Right atrium auricular region (tissue), 2 donors: Measurements from ENCODE around the gene ECEL1. TPM values are rescaled to one million over a fixed set of nuclear protein-coding genes. Genes with fewer than 3 reads are reported as not detected.

ENCODE experiments used
- DNase-seq: peaks from one replicate; pipeline ENCODE4 v3.0.0-alpha.2; 2019; ENCODE audit warnings: low spot score
- H3K27ac ChIP-seq, 2 donors: fragments of 200-600 bp; sonication (generic); 1 replicate in 1 of 2; 2 replicates in 1 of 2; pipeline ENCODE4 v1.5.1; 2016 to 2019
- H3K27me3 ChIP-seq, 2 donors: fragments of 200-600 bp; sonication (generic); one replicate each; pipeline versions ENCODE4 v1.5.1 to v1.6.0; 2017 to 2019
- H3K36me3 ChIP-seq: fragments of 200-600 bp; sonication (generic); one replicate; pipeline ENCODE4 v1.5.1; 2016
- H3K4me1 ChIP-seq, 2 donors: fragments of 200-600 bp; sonication (generic); one replicate each; pipeline versions ENCODE4 v1.5.1 to v1.6.0; 2017 to 2019
- H3K4me3 ChIP-seq, 2 donors: fragments of 200-600 bp; sonication (generic); 1 replicate in 1 of 2; 2 replicates in 1 of 2; pipeline ENCODE4 v1.5.1; 2017 to 2019; ENCODE audit warnings: mild to moderate bottlenecking in 1 of 2, moderate library complexity in 1 of 2
- H3K9me3 ChIP-seq, 2 donors: fragments of 200-600 bp; sonication (generic); one replicate each; pipeline ENCODE4 v1.5.1; 2019
- total RNA-seq, 2 donors: library from RNA; depleted of rRNA; stranded (reverse); fragments of >200 nt; gene quantifications; one replicate each; pipeline ENCODE4 v1.1.0, GENCODE V29; 2016
- TF ChIP-seq, protein P1 (sequence below), 2 donors: fragments of 200-600 bp; sonication (generic); IDR thresholded peaks; one replicate each; pipeline ENCODE4 v1.5.1; 2019; ENCODE audit warnings: antibody characterized with exemption in 2 of 2

ECEL1 gene, protein sequence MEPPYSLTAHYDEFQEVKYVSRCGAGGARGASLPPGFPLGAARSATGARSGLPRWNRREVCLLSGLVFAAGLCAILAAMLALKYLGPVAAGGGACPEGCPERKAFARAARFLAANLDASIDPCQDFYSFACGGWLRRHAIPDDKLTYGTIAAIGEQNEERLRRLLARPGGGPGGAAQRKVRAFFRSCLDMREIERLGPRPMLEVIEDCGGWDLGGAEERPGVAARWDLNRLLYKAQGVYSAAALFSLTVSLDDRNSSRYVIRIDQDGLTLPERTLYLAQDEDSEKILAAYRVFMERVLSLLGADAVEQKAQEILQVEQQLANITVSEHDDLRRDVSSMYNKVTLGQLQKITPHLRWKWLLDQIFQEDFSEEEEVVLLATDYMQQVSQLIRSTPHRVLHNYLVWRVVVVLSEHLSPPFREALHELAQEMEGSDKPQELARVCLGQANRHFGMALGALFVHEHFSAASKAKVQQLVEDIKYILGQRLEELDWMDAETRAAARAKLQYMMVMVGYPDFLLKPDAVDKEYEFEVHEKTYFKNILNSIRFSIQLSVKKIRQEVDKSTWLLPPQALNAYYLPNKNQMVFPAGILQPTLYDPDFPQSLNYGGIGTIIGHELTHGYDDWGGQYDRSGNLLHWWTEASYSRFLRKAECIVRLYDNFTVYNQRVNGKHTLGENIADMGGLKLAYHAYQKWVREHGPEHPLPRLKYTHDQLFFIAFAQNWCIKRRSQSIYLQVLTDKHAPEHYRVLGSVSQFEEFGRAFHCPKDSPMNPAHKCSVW
- not detected for total RNA-seq

DNA sequence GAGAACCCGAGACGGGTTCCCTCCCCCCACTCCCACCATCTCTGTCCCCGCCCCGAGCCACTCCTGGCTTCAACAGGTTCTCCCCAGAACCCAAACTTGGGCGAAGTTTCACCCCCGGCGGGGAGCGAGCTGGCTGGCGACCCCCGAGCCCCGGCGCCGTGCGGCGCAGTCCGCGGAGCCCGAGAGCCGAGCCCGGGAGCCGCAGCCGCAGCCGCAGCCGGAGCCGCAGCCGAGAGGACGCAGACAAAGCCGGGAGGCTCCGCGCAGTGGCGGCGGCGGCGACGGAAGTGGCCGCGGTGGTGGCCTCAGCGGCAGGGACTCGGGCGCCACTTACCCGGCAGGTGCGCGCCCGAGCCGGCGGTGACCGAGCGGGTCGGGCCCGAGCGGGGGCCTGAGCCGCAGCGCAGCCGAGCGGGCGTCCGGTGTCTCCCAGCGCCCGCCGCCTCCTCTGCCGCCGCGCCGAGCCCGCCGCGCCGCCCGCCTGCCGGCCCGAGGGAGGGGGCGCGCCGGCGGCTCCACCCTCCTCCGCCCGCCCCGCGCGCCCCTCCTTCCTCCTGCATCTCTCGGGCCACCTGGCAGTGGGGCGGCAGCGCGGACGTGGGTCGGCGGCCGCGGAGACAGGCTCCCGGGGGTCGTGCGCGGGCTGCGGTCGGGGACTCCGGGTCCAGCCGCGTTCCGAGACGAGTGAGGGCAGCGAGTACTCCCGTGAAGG, at the start of gene ECEL1:
TSS of gene ECEL1 (minus strand) at position 450 of the 712 bp plus-strand sequence. CDS start 1,181 bp downstream, outside the sequence.
- TF ChIP-seq, protein P1, sequence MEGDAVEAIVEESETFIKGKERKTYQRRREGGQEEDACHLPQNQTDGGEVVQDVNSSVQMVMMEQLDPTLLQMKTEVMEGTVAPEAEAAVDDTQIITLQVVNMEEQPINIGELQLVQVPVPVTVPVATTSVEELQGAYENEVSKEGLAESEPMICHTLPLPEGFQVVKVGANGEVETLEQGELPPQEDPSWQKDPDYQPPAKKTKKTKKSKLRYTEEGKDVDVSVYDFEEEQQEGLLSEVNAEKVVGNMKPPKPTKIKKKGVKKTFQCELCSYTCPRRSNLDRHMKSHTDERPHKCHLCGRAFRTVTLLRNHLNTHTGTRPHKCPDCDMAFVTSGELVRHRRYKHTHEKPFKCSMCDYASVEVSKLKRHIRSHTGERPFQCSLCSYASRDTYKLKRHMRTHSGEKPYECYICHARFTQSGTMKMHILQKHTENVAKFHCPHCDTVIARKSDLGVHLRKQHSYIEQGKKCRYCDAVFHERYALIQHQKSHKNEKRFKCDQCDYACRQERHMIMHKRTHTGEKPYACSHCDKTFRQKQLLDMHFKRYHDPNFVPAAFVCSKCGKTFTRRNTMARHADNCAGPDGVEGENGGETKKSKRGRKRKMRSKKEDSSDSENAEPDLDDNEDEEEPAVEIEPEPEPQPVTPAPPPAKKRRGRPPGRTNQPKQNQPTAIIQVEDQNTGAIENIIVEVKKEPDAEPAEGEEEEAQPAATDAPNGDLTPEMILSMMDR (IDR thresholded peaks at IDR 0.05), result no peak
- Histone ChIP-seq H3K4me3 (peak within 1 kb of the TSS in 1 of 2 donors; percentile 32), H3K9me3 (no peaks in the 10 kb centered on the region), H3K27me3 (peaks cover 5 to 8% of the 10 kb centered on the region in 2 donors), H3K36me3 (no peaks in the 10 kb centered on the region), H3K4me1 (peaks cover 0 to 18% of the 10 kb centered on the region in 2 donors), H3K27ac (no peak within 1 kb of the TSS)
- DNase-seq, result no peak

DNA sequence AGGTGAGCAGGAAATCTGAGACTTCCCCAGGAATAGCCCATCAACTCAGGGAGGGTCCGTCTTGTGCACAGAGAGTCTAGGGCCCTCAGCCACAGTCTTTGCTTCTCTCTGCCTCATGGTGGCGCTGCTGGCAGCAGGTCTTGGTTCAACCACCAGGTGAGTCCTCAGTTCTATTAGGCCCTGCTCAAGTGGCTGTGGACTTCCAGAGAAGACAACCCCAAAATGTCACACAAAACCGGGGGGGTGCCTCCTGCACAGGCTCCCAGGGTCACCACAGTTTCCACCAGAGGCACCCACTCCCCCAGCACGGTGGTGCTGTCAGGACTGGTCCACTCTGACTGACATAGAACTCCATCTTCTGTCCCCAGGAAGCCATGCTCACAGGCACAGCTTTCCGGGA, 49.4 kb upstream of the ECEL1 start:
- peaks cover 0 to 12% of the 10 kb centered on the region in 2 donors for H3K9me3 ChIP-seq
- H3K27me3 ChIP-seq, result no peaks in the 10 kb centered on the region
- DNase-seq, result no peak
- H3K36me3 ChIP-seq, result no peaks in the 10 kb centered on the region
- H3K4me1 ChIP-seq, result peaks cover 0 to 8% of the 10 kb centered on the region in 2 donors
- TF ChIP-seq, protein P1 (IDR thresholded peaks at IDR 0.05), result no peak
- H3K4me3 ChIP-seq, result no peak overlapping the region
- peak overlapping the region in 1 of 2 donors; percentile 32 for H3K27ac ChIP-seq

DNA sequence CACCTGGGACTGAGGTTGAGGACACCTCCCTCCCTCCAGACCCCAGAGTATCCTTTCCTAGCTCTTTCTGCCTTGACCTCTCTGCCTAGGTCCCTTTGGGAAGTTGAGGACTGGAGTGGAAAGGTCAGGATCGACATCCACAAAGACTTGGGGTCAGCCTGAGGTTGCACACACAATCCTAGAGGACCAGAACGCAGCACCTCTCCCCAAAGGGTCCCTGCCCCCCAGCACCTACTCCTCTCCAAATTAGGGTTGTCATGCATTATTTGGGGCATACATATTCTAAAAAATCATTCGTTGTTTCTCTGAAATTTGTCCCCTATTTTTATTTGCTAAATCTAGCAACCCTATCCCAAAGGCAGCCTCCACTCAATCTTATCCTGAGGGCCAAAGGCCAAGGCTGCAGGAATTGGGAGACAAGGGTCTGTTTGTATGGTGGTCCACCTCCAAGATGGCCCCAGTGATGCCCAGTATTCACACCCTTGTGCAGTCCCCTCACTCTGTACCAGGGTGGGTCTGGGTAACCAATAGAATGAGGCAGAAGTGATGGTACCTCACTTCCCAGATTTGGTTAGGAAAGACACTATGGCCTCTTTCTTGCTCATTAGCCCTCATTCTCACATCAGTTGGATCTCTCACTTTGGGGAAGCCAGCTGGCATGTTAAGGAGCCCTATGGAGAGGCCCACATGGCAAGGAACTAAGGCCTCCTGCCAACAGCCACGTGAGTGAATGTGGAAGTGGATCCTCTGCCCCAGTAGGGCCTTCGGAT, 48.3 kb upstream of the ECEL1 start:
- Histone ChIP-seq H3K27ac (no peak overlapping the region), H3K27me3 (no peaks in the 10 kb centered on the region)
- TF ChIP-seq, protein P1 (IDR thresholded peaks at IDR 0.05), result no peak

DNA sequence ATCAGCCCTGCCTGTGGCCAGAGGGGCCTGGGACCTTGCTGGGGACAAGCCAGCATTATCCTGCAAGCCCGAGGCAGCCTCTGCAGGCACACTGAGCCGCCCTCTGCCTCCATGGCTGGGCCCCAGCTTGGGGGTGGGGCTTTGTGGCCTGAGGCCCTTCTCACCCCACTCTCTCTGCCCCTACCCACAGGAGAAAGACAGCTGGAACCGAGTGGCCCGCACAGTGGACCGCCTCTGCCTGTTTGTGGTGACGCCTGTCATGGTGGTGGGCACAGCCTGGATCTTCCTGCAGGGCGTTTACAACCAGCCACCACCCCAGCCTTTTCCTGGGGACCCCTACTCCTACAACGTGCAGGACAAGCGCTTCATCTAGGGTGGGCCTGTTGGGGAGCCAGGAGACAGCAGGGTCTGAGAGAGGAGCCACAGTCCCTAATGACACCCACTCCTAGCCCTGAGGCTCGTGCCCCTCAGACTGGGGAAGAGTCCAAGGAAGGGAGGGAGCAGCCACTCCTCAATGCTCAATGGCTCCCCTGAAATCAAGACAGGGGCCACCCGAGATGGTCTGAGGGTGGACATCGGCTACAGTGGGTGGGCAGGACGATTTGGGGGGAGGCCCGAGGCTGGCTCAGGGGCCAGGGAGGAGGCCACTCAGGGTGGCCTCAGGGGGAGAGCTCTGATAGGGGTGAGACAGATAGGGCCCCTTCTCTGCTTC, 47.5 kb upstream of the ECEL1 start:
- H3K27ac ChIP-seq, result no peak overlapping the region
- no peak for DNase-seq
- TF ChIP-seq, protein P1 (IDR thresholded peaks at IDR 0.05), result no peak
- no peaks in the 10 kb centered on the region for H3K36me3 ChIP-seq
- peaks cover 0 to 12% of the 10 kb centered on the region in 2 donors for H3K9me3 ChIP-seq
- peaks cover 0 to 4% of the 10 kb centered on the region in 2 donors for H3K4me1 ChIP-seq
- H3K27me3 ChIP-seq, result no peaks in the 10 kb centered on the region
- H3K4me3 ChIP-seq, result no peak overlapping the region

More for the DNA sequence above, 48.3 kb upstream of the ECEL1 start:
- Histone ChIP-seq H3K36me3 (no peaks in the 10 kb centered on the region), H3K9me3 (peaks cover 0 to 12% of the 10 kb centered on the region in 2 donors), H3K4me3 (no peak overlapping the region), H3K4me1 (peaks cover 0 to 4% of the 10 kb centered on the region in 2 donors)
- no peak for DNase-seq
